Testis (tissue), 3 donors: Measurements from ENCODE around the gene EEA1. TPM values are rescaled to one million over a fixed set of nuclear protein-coding genes. Genes with fewer than 3 reads are reported as not detected.

ENCODE experiments used
- DNase-seq: peaks from one replicate; pipeline ENCODE4 v3.0.0-alpha.2; 2019
- H3K27ac ChIP-seq, 2 donors: fragments of 200-600 bp; sonication (generic); one replicate each; pipeline ENCODE4 v1.5.1; 2019
- H3K27me3 ChIP-seq: fragments of 200-600 bp; sonication (generic); one replicate; pipeline ENCODE4 v1.5.1; 2019
- H3K36me3 ChIP-seq: fragments of 200-600 bp; sonication (generic); one replicate; pipeline ENCODE4 v1.5.1; 2017; ENCODE audit warnings: low read depth; ENCODE audit errors: missing control alignments
- H3K4me1 ChIP-seq: fragments of 200-600 bp; sonication (generic); one replicate; pipeline ENCODE4 v1.5.1; 2019
- H3K4me3 ChIP-seq, 2 donors: fragments of 200-600 bp; sonication (generic); one replicate each; pipeline ENCODE4 v1.5.1; 2017 to 2019
- H3K9me3 ChIP-seq: fragments of 200-600 bp; sonication (generic); one replicate; pipeline ENCODE4 v1.5.1; 2017
- POLR2A ChIP-seq: fragments of 450-650 bp; IDR thresholded peaks from one replicate; pipeline ENCODE4 v1.6.1; 2017; ENCODE audit warnings: antibody characterized with exemption, mild to moderate bottlenecking, moderate library complexity
- whole genome bisulfite sequencing, 2 donors: methylation state at CpG; one replicate each; pipeline ENCODE4 v1.1.5; 2018; 5-methylcytosine and 5-hydroxymethylcytosine counted together
- intact Hi-C: fragments of 100-400 bp; cut with DNase I; formaldehyde crosslinking; loops from one replicate; pipeline ENCODE4 v1.15.1; 2023; ENCODE audit warnings: low total_unique reads
- polyA plus RNA-seq: library from polyadenylated mRNA; stranded (reverse); fragments of 350-450 nt; fragmentation: Illumina TruSeq; extraction: RNeasy Lipid Tissue Mini Kit (QIAGEN cat#74804); gene quantifications from one replicate; pipeline ENCODE4 v1.2.3, GENCODE V29; 2014; ENCODE audit warnings: low read depth, low replicate concordance; ENCODE audit not compliant: insufficient read depth
- total RNA-seq, 2 donors: library from RNA; depleted of rRNA; stranded (reverse); fragments of >200 nt; gene quantifications; one replicate each; pipeline ENCODE4 v1.2.3, GENCODE V29; 2016
- TF ChIP-seq, protein P1 (sequence below), 3 experiments: fragments of 450-650 bp in 2 of 3; fragments of 200-600 bp in 1 of 3; sonication (generic) in 1 of 3; IDR thresholded peaks; one replicate each; pipeline ENCODE4 v1.5.1; 2016 to 2019; ENCODE audit warnings: antibody characterized with exemption in 3 of 3, mild to moderate bottlenecking in 2 of 3, moderate library complexity in 1 of 3

Gene EEA1
- total and polyA plus RNA-seq, 3 donors from 2014 or later = 1.8 to 14.9 (median 14.3) TPM

DNA sequence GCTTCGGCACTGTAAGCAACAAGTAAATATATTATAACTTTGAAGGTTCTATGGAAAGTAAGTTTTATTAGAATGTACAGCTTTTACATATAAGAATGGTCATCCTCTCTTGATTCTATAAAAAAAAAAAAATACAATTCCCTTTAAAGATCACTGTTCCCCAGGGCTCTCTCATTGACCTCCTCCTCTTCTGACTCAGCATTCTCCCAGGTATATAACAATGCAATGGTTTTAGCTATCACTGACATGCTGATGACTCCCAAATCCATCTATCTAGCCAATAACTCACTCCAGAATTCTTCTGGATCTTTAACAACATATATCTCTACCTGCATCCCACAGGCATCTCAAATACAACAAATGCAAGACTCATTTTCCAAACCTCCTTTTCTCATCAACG, 62.7 kb downstream of the EEA1 start:
- TF ChIP-seq, protein P1, sequence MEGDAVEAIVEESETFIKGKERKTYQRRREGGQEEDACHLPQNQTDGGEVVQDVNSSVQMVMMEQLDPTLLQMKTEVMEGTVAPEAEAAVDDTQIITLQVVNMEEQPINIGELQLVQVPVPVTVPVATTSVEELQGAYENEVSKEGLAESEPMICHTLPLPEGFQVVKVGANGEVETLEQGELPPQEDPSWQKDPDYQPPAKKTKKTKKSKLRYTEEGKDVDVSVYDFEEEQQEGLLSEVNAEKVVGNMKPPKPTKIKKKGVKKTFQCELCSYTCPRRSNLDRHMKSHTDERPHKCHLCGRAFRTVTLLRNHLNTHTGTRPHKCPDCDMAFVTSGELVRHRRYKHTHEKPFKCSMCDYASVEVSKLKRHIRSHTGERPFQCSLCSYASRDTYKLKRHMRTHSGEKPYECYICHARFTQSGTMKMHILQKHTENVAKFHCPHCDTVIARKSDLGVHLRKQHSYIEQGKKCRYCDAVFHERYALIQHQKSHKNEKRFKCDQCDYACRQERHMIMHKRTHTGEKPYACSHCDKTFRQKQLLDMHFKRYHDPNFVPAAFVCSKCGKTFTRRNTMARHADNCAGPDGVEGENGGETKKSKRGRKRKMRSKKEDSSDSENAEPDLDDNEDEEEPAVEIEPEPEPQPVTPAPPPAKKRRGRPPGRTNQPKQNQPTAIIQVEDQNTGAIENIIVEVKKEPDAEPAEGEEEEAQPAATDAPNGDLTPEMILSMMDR (IDR thresholded peaks at IDR 0.05) = no peak
- Histone ChIP-seq H3K36me3 (no peaks in the 10 kb centered on the region), H3K27ac (no peak overlapping the region), H3K4me1 (no peaks in the 10 kb centered on the region), H3K4me3 (no peak overlapping the region), H3K9me3 (no peaks in the 10 kb centered on the region), H3K27me3 (no peaks in the 10 kb centered on the region)
- intact Hi-C loops = no loop called here
- no peak for DNase-seq
- 92 to 93% methylated on average over 2 of the region's 2 CpGs for WGBS, 2 donors

DNA sequence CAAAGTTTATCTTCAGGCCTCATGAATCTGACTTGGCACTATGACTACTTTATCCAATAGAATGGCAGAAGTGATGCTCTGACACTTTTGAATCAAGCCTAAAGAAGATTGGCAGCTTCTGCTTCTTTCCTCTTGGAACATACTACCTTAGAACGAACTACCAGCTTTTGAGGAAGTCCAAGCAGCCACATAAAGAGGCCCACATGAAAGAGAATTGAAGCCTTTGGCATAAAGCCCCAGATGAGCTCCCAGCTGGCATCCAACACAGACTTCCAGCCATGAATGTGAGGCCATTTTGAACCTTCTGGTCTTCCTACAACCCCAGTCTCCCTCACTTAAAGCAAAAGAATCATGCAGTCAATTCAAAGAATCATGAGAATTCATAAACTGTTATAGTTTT, 65.8 kb downstream of the EEA1 start:
- TF ChIP-seq, protein P1 (IDR thresholded peaks at IDR 0.05) = no peak
- TF ChIP-seq POLR2A = no peak
- Histone ChIP-seq H3K27ac (no peak overlapping the region), H3K9me3 (no peaks in the 10 kb centered on the region), H3K4me1 (no peaks in the 10 kb centered on the region), H3K4me3 (no peak overlapping the region), H3K27me3 (no peaks in the 10 kb centered on the region), H3K36me3 (no peaks in the 10 kb centered on the region)
- intact Hi-C loops = no loop called here
- WGBS, 2 donors = 75 to 90% methylated on average over 1 of the region's 1 CpG
- no peak for DNase-seq

DNA sequence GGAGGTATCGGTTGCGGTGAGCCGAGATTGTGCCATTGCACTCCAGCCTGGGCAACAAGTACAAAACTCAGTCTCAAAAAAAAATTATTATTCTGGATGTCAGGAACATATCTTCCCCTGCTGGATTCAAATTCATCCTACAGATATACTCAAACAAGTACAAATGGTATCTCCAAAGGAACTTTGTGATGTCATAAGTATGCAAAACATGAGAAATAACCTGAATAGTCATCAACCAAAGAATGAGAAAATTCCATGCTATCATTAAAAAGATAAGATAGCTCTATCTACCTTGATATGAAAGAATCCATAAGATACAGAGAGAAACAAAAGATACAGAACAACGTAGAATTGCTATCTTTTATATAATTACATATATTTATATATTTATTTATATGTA, 67.7 kb downstream of the EEA1 start:
- TF ChIP-seq, protein P1 (IDR thresholded peaks at IDR 0.05) = no peak
- no peak for TF ChIP-seq POLR2A
- Histone ChIP-seq H3K36me3 (no peaks in the 10 kb centered on the region), H3K9me3 (no peaks in the 10 kb centered on the region), H3K27me3 (no peaks in the 10 kb centered on the region), H3K4me1 (no peaks in the 10 kb centered on the region), H3K27ac (no peak overlapping the region), H3K4me3 (no peak overlapping the region)
- DNase-seq = no peak
- intact Hi-C loops = no loop called here
- 81 to 94% methylated on average over 4 of the region's 4 CpGs for WGBS, 2 donors

DNA sequence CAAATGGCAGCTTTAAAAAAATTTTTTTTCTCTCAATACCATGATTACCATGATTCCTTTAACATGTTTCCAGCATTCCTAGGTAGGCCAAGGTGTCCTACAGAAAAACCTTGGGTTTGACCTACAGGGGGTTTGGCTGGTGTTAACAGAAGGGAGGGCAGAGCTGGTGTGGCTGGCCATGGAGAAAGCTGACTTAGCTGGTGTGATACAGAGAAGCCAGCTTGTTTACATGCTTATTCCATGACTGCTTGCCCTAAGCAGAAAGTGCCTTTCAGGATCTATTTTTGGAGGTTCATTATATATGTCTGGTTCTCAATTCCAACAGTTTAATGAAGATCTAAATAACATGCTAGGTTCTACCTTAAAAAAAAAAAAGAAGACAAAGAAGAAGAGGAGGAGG, 68.6 kb downstream of the EEA1 start:
- Histone ChIP-seq H3K9me3 (no peaks in the 10 kb centered on the region), H3K27ac (no peak overlapping the region), H3K36me3 (no peaks in the 10 kb centered on the region), H3K4me3 (no peak overlapping the region), H3K4me1 (no peaks in the 10 kb centered on the region), H3K27me3 (no peaks in the 10 kb centered on the region)
- intact Hi-C loops = no loop called here
- TF ChIP-seq, protein P1 (IDR thresholded peaks at IDR 0.05) = no peak
- TF ChIP-seq POLR2A = no peak
- no peak for DNase-seq

DNA sequence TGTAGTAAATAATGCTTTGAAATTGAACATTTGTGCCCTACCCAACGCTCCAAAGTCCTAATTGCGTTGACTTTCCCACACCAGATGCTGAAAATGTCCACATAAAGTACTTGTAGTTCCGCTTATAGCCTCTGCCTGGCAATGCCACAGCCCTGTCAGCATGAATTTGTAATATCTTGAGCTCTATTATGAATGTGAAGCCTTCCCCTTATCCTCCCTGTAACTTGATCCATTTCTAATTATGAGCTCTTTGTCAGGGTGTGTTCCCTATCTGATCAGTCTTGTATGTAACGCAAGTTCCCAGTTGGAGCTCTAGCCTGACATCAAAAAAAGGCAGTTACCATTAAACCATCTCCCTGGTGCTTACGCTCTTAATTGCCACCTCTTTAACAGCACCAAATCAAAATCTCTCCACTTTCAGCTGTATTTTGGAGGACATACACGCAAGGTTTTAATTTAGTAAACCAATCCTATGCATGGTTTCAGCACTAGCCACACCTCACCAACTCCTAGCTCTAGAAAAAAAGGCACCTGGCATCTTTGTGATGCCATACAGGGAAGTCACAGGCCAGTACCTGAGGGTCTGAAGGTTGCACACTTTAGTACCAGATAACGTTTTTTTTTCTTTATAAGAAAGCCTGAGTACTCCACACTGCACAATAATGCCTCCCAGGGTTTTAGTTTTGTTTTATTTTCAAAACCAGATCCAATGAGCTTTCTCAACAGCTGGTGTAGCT, 69.3 kb downstream of the EEA1 start:
- no peak for DNase-seq
- H3K4me3 ChIP-seq = no peak overlapping the region
- H3K27ac ChIP-seq = no peak overlapping the region
- intact Hi-C loops = no loop called here
- no peaks in the 10 kb centered on the region for H3K9me3 ChIP-seq
- WGBS, 2 donors = 94 to 95% methylated on average over 7 of the region's 7 CpGs
- no peaks in the 10 kb centered on the region for H3K27me3 ChIP-seq
- TF ChIP-seq, protein P1 (IDR thresholded peaks at IDR 0.05) = no peak
- no peak for TF ChIP-seq POLR2A
- no peaks in the 10 kb centered on the region for H3K4me1 ChIP-seq
- H3K36me3 ChIP-seq = no peaks in the 10 kb centered on the region
